Neural progenitor cell (in vitro differentiated cells): Measurements from ENCODE around the gene CBLL1.

Source experiments
- EZH2 ChIP-seq: fragments of 200-600 bp; sonication (generic); IDR thresholded peaks from 2 replicates; pipeline ENCODE4 v1.6.1; 2017; ENCODE audit warnings: antibody characterized with exemption, mild to moderate bottlenecking, moderate library complexity
- EZH2phosphoT487 ChIP-seq: fragments of 200-600 bp; sonication (generic); IDR thresholded peaks from 2 replicates; pipeline ENCODE4 v1.6.1; 2017; ENCODE audit warnings: antibody characterized with exemption
- TF ChIP-seq, protein P1 (sequence below): fragments of 200-600 bp; sonication (generic); IDR thresholded peaks from 2 replicates; pipeline ENCODE4 v1.5.1; 2017; ENCODE audit warnings: antibody characterized with exemption, mild to moderate bottlenecking

DNA sequence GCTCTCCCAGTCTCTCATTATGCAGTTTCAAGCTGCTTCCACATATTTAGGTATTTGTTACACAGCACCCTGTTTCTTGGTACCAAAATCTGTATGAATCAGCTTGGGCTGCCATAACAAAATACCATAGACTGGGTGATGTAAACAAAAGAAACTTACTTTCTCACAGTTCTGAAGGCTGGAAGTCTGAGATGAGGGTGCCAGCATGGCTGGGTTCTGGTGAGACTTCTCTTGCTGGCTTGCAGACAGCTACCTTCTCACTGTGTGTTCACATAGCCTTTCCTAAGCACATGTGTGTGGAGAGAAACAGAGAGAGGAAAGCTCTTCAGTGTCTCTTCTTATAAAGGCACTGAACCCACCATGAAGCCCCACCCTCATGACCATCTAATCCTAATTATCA, 15.7 kb upstream of the CBLL1 start:
- TF ChIP-seq EZH2phosphoT487 (no peak), EZH2 (no peak)
- TF ChIP-seq, protein P1, sequence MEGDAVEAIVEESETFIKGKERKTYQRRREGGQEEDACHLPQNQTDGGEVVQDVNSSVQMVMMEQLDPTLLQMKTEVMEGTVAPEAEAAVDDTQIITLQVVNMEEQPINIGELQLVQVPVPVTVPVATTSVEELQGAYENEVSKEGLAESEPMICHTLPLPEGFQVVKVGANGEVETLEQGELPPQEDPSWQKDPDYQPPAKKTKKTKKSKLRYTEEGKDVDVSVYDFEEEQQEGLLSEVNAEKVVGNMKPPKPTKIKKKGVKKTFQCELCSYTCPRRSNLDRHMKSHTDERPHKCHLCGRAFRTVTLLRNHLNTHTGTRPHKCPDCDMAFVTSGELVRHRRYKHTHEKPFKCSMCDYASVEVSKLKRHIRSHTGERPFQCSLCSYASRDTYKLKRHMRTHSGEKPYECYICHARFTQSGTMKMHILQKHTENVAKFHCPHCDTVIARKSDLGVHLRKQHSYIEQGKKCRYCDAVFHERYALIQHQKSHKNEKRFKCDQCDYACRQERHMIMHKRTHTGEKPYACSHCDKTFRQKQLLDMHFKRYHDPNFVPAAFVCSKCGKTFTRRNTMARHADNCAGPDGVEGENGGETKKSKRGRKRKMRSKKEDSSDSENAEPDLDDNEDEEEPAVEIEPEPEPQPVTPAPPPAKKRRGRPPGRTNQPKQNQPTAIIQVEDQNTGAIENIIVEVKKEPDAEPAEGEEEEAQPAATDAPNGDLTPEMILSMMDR, result no peak
